PC-3 (cell line): Measurements from ENCODE around the gene PAQR3. TPM values are rescaled to one million over a fixed set of nuclear protein-coding genes. Genes with fewer than 3 reads are reported as not detected.

Experiments
- ATAC-seq: fragments of 200-7000 bp; cut with Tn5 transposase; 2 replicates; pipeline ENCODE4 v1.9.1; 2020; ENCODE audit warnings: mild to moderate bottlenecking, moderate library complexity
- BruUV-seq: library from RNA; stranded (reverse); fragments of 400-500 nt; replicated peaks from 2 replicates; lab custom pipeline; 2021; lab: Mats Ljungman, UMichigan
- CTCF ChIA-PET: fragments of 300-600 bp; sonication (Branson Sonifier 250); formaldehyde crosslinking; loops from one replicate; lab custom pipeline; 2022; ENCODE audit warnings: antibody characterized with exemption; lab: Charles Lee
- POLR2A ChIA-PET: fragments of 300-600 bp; sonication (Branson Sonifier 250); formaldehyde crosslinking; loops from one replicate; lab custom pipeline; 2022; ENCODE audit warnings: antibody characterized with exemption; ENCODE audit not compliant: unreplicated experiment; lab: Charles Lee
- DNase-seq: peaks from one replicate; pipeline ENCODE4 v3.0.0-alpha.2; 2015
- H2AFZ ChIP-seq: fragments of 300-600 bp; sonication (generic); 2 replicates; pipeline ENCODE4 v1.6.0; 2016; ENCODE audit warnings: antibody characterized with exemption, low read length
- H3F3A ChIP-seq: fragments of 300-600 bp; sonication (generic); one replicate; pipeline ENCODE4 v1.6.0; 2017; ENCODE audit warnings: antibody characterized with exemption, low read length, control low read depth, mild to moderate bottlenecking; ENCODE audit not compliant: unreplicated experiment
- H3K27ac ChIP-seq: fragments of 300-600 bp; sonication (generic); 2 replicates; pipeline ENCODE4 v1.5.1; 2016; ENCODE audit warnings: mild to moderate bottlenecking, low read length
- H3K27me3 ChIP-seq: fragments of 300-600 bp; sonication (generic); 2 replicates; pipeline ENCODE4 v1.6.1; 2016; ENCODE audit warnings: low read length, mixed read lengths
- H3K36me3 ChIP-seq: fragments of 300-600 bp; sonication (generic); 2 replicates; pipeline ENCODE4 v1.6.1; 2016; ENCODE audit warnings: low read depth, mixed run types, low read length, mixed read lengths
- H3K4me1 ChIP-seq: fragments of 300-600 bp; sonication (generic); 2 replicates; pipeline ENCODE4 v1.5.1; 2016; ENCODE audit warnings: low read length; ENCODE audit not compliant: insufficient read depth
- H3K4me2 ChIP-seq: fragments of 300-600 bp; sonication (generic); 2 replicates; pipeline ENCODE4 v1.6.0; 2016; ENCODE audit warnings: low read length
- H3K4me3 ChIP-seq: fragments of 300-600 bp; sonication (generic); 2 replicates; pipeline ENCODE4 v1.5.1; 2016; ENCODE audit warnings: mild to moderate bottlenecking, low read length, mixed read lengths
- H3K79me2 ChIP-seq: fragments of 300-600 bp; sonication (generic); 2 replicates; pipeline ENCODE4 v1.6.1; 2017; ENCODE audit warnings: low read length, mixed read lengths
- H3K9ac ChIP-seq: fragments of 300-600 bp; sonication (generic); 2 replicates; pipeline ENCODE4 v1.6.0; 2016; ENCODE audit warnings: mild to moderate bottlenecking, low read length
- H3K9me2 ChIP-seq: fragments of 300-600 bp; sonication (generic); replicated peaks from 2 replicates; pipeline ENCODE4 v1.6.1; 2016; ENCODE audit warnings: mixed run types, low read length, mixed read lengths
- H3K9me3 ChIP-seq: fragments of 300-600 bp; sonication (generic); 2 replicates; pipeline ENCODE4 v1.6.1; 2016; ENCODE audit warnings: low read length, mixed read lengths
- H4K20me1 ChIP-seq: fragments of 300-600 bp; sonication (generic); 2 replicates; pipeline ENCODE4 v1.6.1; 2016; ENCODE audit warnings: low read length, mixed read lengths
- CTCF ChIP-seq: fragments of 300-600 bp; sonication (generic); conservative IDR thresholded peaks from 2 replicates; pipeline ENCODE4 v1.5.1; 2017; ENCODE audit warnings: antibody characterized with exemption, low read depth, mild to moderate bottlenecking, low read length
- EZH2 ChIP-seq: fragments of 300-600 bp; sonication (generic); IDR thresholded peaks from one replicate; pipeline ENCODE4 v1.6.1; 2017; ENCODE audit warnings: antibody characterized with exemption, mild to moderate bottlenecking, low read length; ENCODE audit not compliant: unreplicated experiment
- EZH2phosphoT487 ChIP-seq: fragments of 300-600 bp; sonication (generic); IDR thresholded peaks from 2 replicates; pipeline ENCODE4 v1.6.1; 2018; ENCODE audit warnings: mild to moderate bottlenecking, antibody characterized with exemption, low read length, borderline replicate concordance
- intact Hi-C: fragments of 100-400 bp; cut with micrococcal nuclease; formaldehyde crosslinking; loops from 2 replicates; pipeline ENCODE4 v1.9.0; 2023
- total RNA-seq: library from RNA; depleted of rRNA; stranded (reverse); fragments of >200 nt; gene quantifications from 2 replicates; pipeline ENCODE4 v1.2.3, GENCODE V29; 2014

Gene PAQR3
- total RNA-seq, 1 experiment from 2014 or later: 16.9 TPM

GRCh38 chr4:78930016-78930629, 9.1 kb downstream of the PAQR3 start:
- Histone ChIP-seq H3K79me2 (no peaks in the 10 kb centered on the region), H3F3A (no peaks in the 10 kb centered on the region), H3K9ac (no peak overlapping the region), H3K4me2 (no peak overlapping the region), H3K27me3 (no peaks in the 10 kb centered on the region), H3K9me3 (no peaks in the 10 kb centered on the region), H3K27ac (no peak overlapping the region), H3K9me2 (no peaks in the 10 kb centered on the region), H3K4me3 (no peak overlapping the region), H3K36me3 (no peaks in the 10 kb centered on the region; the same call in 1 of the 2 replicates), H2AFZ (no peak overlapping the region), H3K4me1 (no peaks in the 10 kb centered on the region), H4K20me1 (no peaks in the 10 kb centered on the region)
- CTCF ChIA-PET: no interaction called here
- DNase-seq: no peak
- POLR2A ChIA-PET: no interaction called here
- no peak for ATAC-seq
- no TSS peak for BruUV-seq
- TF ChIP-seq EZH2phosphoT487 (no peak), CTCF (no peak), EZH2 (no peak)
- intact Hi-C loops: no loop called here

GRCh38 chr4:78928835-78929234, 10.4 kb downstream of the PAQR3 start:
- BruUV-seq: no TSS peak
- Histone ChIP-seq H3K36me3 (no peaks in the 10 kb centered on the region; the same call in 1 of the 2 replicates), H3K9me2 (no peaks in the 10 kb centered on the region), H3K27me3 (no peaks in the 10 kb centered on the region), H4K20me1 (no peaks in the 10 kb centered on the region), H3F3A (no peaks in the 10 kb centered on the region), H3K4me1 (no peaks in the 10 kb centered on the region), H3K4me3 (no peak overlapping the region), H3K27ac (no peak overlapping the region), H3K79me2 (no peaks in the 10 kb centered on the region), H2AFZ (no peak overlapping the region), H3K9me3 (no peaks in the 10 kb centered on the region), H3K9ac (no peak overlapping the region), H3K4me2 (no peak overlapping the region)
- ChIA-PET POLR2A (no interaction called here), CTCF (no interaction called here)
- no peak for TF ChIP-seq EZH2
- no peak for TF ChIP-seq EZH2phosphoT487
- TF ChIP-seq CTCF: no peak
- no peak for DNase-seq
- no peak for ATAC-seq
- intact Hi-C loops: no loop called here

GRCh38 chr4:78926826-78927225, 12.4 kb downstream of the PAQR3 start:
- no peak for TF ChIP-seq CTCF
- no peak for TF ChIP-seq EZH2phosphoT487
- TF ChIP-seq EZH2: no peak
- Histone ChIP-seq H3K27me3 (no peaks in the 10 kb centered on the region), H3K79me2 (no peaks in the 10 kb centered on the region), H3K9ac (no peak overlapping the region), H4K20me1 (no peaks in the 10 kb centered on the region), H3K9me3 (no peaks in the 10 kb centered on the region), H3K27ac (no peak overlapping the region), H3K4me1 (no peaks in the 10 kb centered on the region), H3K4me2 (no peak overlapping the region), H3K4me3 (no peak overlapping the region), H3K9me2 (no peaks in the 10 kb centered on the region), H2AFZ (no peak overlapping the region), H3K36me3 (no peaks in the 10 kb centered on the region; the same call in 1 of the 2 replicates), H3F3A (no peaks in the 10 kb centered on the region)
- BruUV-seq: no TSS peak
- ATAC-seq: no peak
- intact Hi-C loops: no loop called here
- no peak for DNase-seq
- ChIA-PET CTCF (no interaction called here), POLR2A (no interaction called here)
